Lung (tissue), 12 donors: ENCODE measurements around the gene SDK1. TPM values are rescaled to one million over a fixed set of nuclear protein-coding genes. Genes with fewer than 3 reads are reported as not detected.
A peak's percentile ranks its signal among the peaks of the same experiment; 100 is the strongest.

Source experiments
- ATAC-seq: fragments of 200-7000 bp; cut with Tn5 transposase; one replicate; pipeline ENCODE4 v1.9.1; 2020; ENCODE audit warnings: moderate number of reproducible peaks; ENCODE audit not compliant: insufficient read depth, low FRiP score
- DNase-seq, 3 donors: peaks; one replicate each; pipeline ENCODE4 v3.0.0-alpha.2; 2013 to 2017
- H3K27ac ChIP-seq, 2 donors: one replicate each; pipeline ENCODE4 v1.5.1; 2013; ENCODE audit warnings: mild to moderate bottlenecking in 2 of 2, moderate library complexity in 2 of 2, control low read depth in 1 of 2, inconsistent platforms in 1 of 2, low read depth in 1 of 2, low read length in 1 of 2
- H3K27me3 ChIP-seq, 3 donors: one replicate each; pipeline ENCODE4 v1.5.1; 2013; ENCODE audit warnings: low read length in 2 of 3; ENCODE audit not compliant: control insufficient read depth in 3 of 3, insufficient read depth in 3 of 3
- H3K36me3 ChIP-seq, 4 donors: one replicate each; pipeline ENCODE4 v1.5.1; 2013; ENCODE audit warnings: low read length in 4 of 4, mild to moderate bottlenecking in 1 of 4, moderate library complexity in 1 of 4; ENCODE audit not compliant: control insufficient read depth in 4 of 4, insufficient read depth in 4 of 4
- H3K4me1 ChIP-seq, 5 donors: one replicate each; pipeline ENCODE4 v1.5.1; 2013; ENCODE audit warnings: low read length in 5 of 5, mild to moderate bottlenecking in 2 of 5, moderate library complexity in 1 of 5; ENCODE audit not compliant: control insufficient read depth in 5 of 5, insufficient read depth in 5 of 5
- H3K4me3 ChIP-seq: one replicate; pipeline ENCODE4 v1.5.1; 2013; ENCODE audit warnings: mild to moderate bottlenecking, control low read depth, moderate library complexity
- H3K9ac ChIP-seq, 2 donors: one replicate each; pipeline ENCODE4 v1.5.1; 2013; ENCODE audit warnings: low read length in 2 of 2, control low read depth in 1 of 2; ENCODE audit not compliant: insufficient read depth in 1 of 2
- H3K9me3 ChIP-seq, 4 donors: one replicate each; pipeline ENCODE4 v1.5.1; 2013; ENCODE audit warnings: low read length in 3 of 4, mild to moderate bottlenecking in 1 of 4, moderate library complexity in 1 of 4; ENCODE audit not compliant: control insufficient read depth in 4 of 4, insufficient read depth in 3 of 4
- CTCF ChIP-seq: IDR thresholded peaks from 2 replicates; pipeline ENCODE4 v1.5.1; 2012; ENCODE audit warnings: mild to moderate bottlenecking; ENCODE audit errors: control extremely low read depth, extremely low read depth
- WGBS, 2 donors: extraction: QIAGEN DNeasy Blood & Tissue Kit; methylation state at CpG; one replicate each; pipeline ENCODE4 v1.1.7; 2013; 5-methylcytosine and 5-hydroxymethylcytosine counted together
- polyA plus RNA-seq, 2 donors: library from polyadenylated mRNA; stranded (reverse); fragments of 200-250 nt; gene quantifications; one replicate each; pipeline ENCODE4 v1.2.1, GENCODE V29; 2013
- total RNA-seq, 2 donors: library from RNA; depleted of rRNA in 1 of 2; stranded (reverse); fragments of >200 nt in 1 of 2; gene quantifications; one replicate each; pipeline ENCODE4 v1.2.1, GENCODE V29; 2014 to 2021
- donor health status: control.
- donor health status: control.
- donor health status: Bipolar disorder and iron deficiency.
- donor health status: healthy.
- donor health status: DM: yes; HTN: yes; CAD: no.

The SDK1 gene
- total and polyA plus RNA-seq, 4 donors, result 3.7 to 30.1 (median 12.7) TPM

GRCh38 chr7:3438352-3438751 lies 137.3 kb downstream of the SDK1 start:
- Histone ChIP-seq H3K4me1 (peaks cover 0 to 10% (median 6%) of the 10 kb centered on the region in 5 donors), H3K9me3 (no peaks in the 10 kb centered on the region), H3K36me3 (no peaks in the 10 kb centered on the region), H3K27ac (no peak overlapping the region), H3K4me3 (no peak overlapping the region), H3K9ac (no peak overlapping the region), H3K27me3 (no peaks in the 10 kb centered on the region)
- DNase-seq (no peak), ATAC-seq (no peak)
- WGBS, 2 donors, result 82 to 87% methylated on average over 4 of the region's 4 CpGs
- no peak for TF ChIP-seq CTCF

DNA sequence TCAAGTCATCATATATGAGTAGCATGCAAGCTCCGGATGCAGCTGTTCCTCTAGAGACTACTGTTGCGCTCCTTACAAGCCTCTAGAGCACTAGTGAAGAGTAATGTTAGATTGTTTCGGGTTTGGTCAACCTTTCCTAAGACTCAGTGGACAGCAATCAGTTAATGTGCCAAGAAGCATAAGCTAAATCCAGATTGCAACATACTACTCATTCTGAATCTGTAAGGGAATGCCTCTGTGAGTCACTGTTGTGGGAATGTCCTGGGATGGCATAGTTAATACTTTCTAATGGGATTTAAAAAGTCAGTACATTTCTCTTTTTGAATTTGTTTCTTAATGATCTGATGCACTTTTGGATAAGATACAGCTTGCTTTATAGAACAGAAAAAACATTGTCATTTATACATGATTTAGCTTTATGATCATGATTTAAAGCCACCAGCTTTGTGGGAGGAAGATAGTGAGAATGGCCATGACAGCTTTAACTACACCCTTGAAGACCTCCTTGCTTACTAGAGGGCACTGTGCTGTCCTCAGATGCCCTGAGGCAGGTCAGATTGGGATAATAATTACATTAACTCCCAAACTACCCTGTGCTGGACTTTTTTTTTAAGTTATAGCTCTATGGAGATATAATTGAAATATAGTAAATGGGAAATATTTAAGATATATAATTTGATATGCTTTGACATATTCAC lies 138.4 kb downstream of the SDK1 start:
- peak; percentile 34 for ATAC-seq

GRCh38 chr7:3440509-3440908 lies 139.5 kb downstream of the SDK1 start:
- Histone ChIP-seq H3K27ac (no peak overlapping the region), H3K9me3 (peaks cover 0 to 4% (median 0%) of the 10 kb centered on the region in 4 donors), H3K27me3 (no peaks in the 10 kb centered on the region), H3K4me3 (no peak overlapping the region), H3K4me1 (peaks cover 0 to 13% (median 10%) of the 10 kb centered on the region in 5 donors), H3K36me3 (no peaks in the 10 kb centered on the region), H3K9ac (no peak overlapping the region)
- no peak for TF ChIP-seq CTCF
- ATAC-seq (no peak), DNase-seq (no peak)
- WGBS, 2 donors, result 62 to 70% methylated on average over 2 of the region's 2 CpGs

More for the DNA sequence above, 138.4 kb downstream of the SDK1 start:
- WGBS, 2 donors, result 69 to 81% methylated on average over 3 of the region's 3 CpGs
- Histone ChIP-seq H3K4me1 (peaks cover 0 to 13% (median 10%) of the 10 kb centered on the region in 5 donors), H3K27me3 (no peaks in the 10 kb centered on the region), H3K4me3 (no peak overlapping the region), H3K27ac (no peak overlapping the region), H3K9ac (no peak overlapping the region), H3K36me3 (no peaks in the 10 kb centered on the region), H3K9me3 (no peaks in the 10 kb centered on the region)
- no peak for TF ChIP-seq CTCF
- peak in 2 of 3 donors; percentile 61 to 76 for DNase-seq

DNA sequence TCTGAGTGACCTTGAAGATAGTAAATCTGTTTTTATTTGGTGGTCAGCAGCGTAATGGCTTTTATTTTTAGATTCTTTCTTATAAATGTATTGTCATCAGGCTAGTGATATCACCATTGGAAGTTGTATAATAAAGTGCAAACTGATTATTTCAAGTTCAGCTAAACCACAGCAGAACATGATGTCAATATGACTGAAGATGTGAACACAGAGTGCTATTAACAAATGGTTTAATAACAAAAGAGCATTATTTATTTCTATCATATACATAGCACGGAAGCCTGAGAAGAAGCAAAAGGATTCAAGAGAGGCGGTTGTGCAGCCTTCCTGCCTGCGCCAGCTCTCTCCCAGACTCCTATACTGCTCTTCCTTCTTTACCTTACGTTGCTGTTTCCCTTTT lies 142.7 kb downstream of the SDK1 start:
- Histone ChIP-seq H3K4me1 (peaks cover 0 to 13% (median 7%) of the 10 kb centered on the region in 5 donors), H3K27ac (no peak overlapping the region), H3K9me3 (peaks cover 0 to 9% (median 4%) of the 10 kb centered on the region in 4 donors), H3K27me3 (no peaks in the 10 kb centered on the region), H3K9ac (no peak overlapping the region), H3K4me3 (no peak overlapping the region), H3K36me3 (no peaks in the 10 kb centered on the region)
- 83 to 87% methylated on average over 5 of the region's 5 CpGs for WGBS, 2 donors
- DNase-seq (no peak), ATAC-seq (no peak)
- no peak for TF ChIP-seq CTCF
